H9 (cell line): ENCODE measurements around the gene GRIK1. TPM values are rescaled to one million over a fixed set of nuclear protein-coding genes. Genes with fewer than 3 reads are reported as not detected.

ENCODE experiments used
- DNase-seq: peaks from one replicate; pipeline ENCODE4 v3.0.0-alpha.2; 2017
- H2AFZ ChIP-seq: one replicate; pipeline ENCODE4 v1.6.1; 2013; ENCODE audit warnings: mild to moderate bottlenecking, low read length, control low read depth, moderate library complexity
- H2AK5ac ChIP-seq: 2 replicates; pipeline ENCODE4 v1.6.1; 2013; ENCODE audit warnings: low read length, control low read depth, mixed read lengths; ENCODE audit not compliant: insufficient read length
- H2BK120ac ChIP-seq: one replicate; pipeline ENCODE4 v1.6.1; 2013; ENCODE audit warnings: low read depth, mild to moderate bottlenecking, low read length, control low read depth, inconsistent platforms; ENCODE audit not compliant: poor library complexity, severe bottlenecking
- H2BK12ac ChIP-seq: 2 replicates; pipeline ENCODE4 v1.6.1; 2013; ENCODE audit warnings: low read length, control low read depth, mixed read lengths, low read depth; ENCODE audit not compliant: insufficient read length
- H2BK15ac ChIP-seq: 2 replicates; pipeline ENCODE4 v1.6.1; 2013; ENCODE audit warnings: low read depth, low read length, control low read depth
- H2BK20ac ChIP-seq: one replicate; pipeline ENCODE4 v1.6.1; 2013; ENCODE audit warnings: low read depth, mild to moderate bottlenecking, low read length, control low read depth, inconsistent platforms; ENCODE audit not compliant: poor library complexity, severe bottlenecking
- H2BK5ac ChIP-seq: 2 replicates; pipeline ENCODE4 v1.6.1; 2013; ENCODE audit warnings: low read length, control low read depth, mixed read lengths; ENCODE audit not compliant: insufficient read length
- H3K14ac ChIP-seq: 2 replicates; pipeline ENCODE4 v1.6.1; 2013; ENCODE audit warnings: low read length, control low read depth; ENCODE audit not compliant: insufficient read depth
- H3K18ac ChIP-seq: 2 replicates; pipeline ENCODE4 v1.6.1; 2013; ENCODE audit warnings: low read depth, mild to moderate bottlenecking, mixed read lengths, low read length, control low read depth; ENCODE audit not compliant: insufficient read length
- H3K23ac ChIP-seq: 2 replicates; pipeline ENCODE4 v1.6.1; 2013; ENCODE audit warnings: low read length, control low read depth, mixed read lengths, low read depth; ENCODE audit not compliant: insufficient read length
- H3K23me2 ChIP-seq: 2 replicates; pipeline ENCODE4 v1.6.1; 2013; ENCODE audit warnings: low read depth, mild to moderate bottlenecking, mixed read lengths, low read length, control low read depth; ENCODE audit not compliant: insufficient read length, poor library complexity, severe bottlenecking
- H3K27ac ChIP-seq: 2 replicates; pipeline ENCODE4 v1.5.1; 2013; ENCODE audit warnings: low read length, control low read depth, mixed read lengths, low read depth; ENCODE audit not compliant: insufficient read length
- H3K27me3 ChIP-seq: 2 replicates; pipeline ENCODE4 v1.6.1; 2013; ENCODE audit warnings: low read length, control low read depth, inconsistent platforms; ENCODE audit not compliant: insufficient read depth
- H3K4ac ChIP-seq: 2 replicates; pipeline ENCODE4 v1.6.1; 2013; ENCODE audit warnings: low read depth, mild to moderate bottlenecking, control low read depth, inconsistent platforms, low read length, moderate library complexity
- H3K4me1 ChIP-seq: 2 replicates; pipeline ENCODE4 v1.6.1; 2013; ENCODE audit warnings: low read length, control low read depth, inconsistent platforms; ENCODE audit not compliant: insufficient read depth
- H3K4me2 ChIP-seq: 2 replicates; pipeline ENCODE4 v1.6.1; 2013; ENCODE audit warnings: low read length, control low read depth, mixed read lengths; ENCODE audit not compliant: insufficient read length, insufficient read depth
- H3K56ac ChIP-seq: 2 replicates; pipeline ENCODE4 v1.6.1; 2013; ENCODE audit warnings: low read depth, mild to moderate bottlenecking, mixed read lengths, low read length, control low read depth; ENCODE audit not compliant: insufficient read length
- H3K79me1 ChIP-seq: 2 replicates; pipeline ENCODE4 v1.6.1; 2013; ENCODE audit warnings: low read depth, mild to moderate bottlenecking, moderate library complexity, low read length, control low read depth, inconsistent platforms; ENCODE audit not compliant: insufficient read depth, poor library complexity, severe bottlenecking
- H3K79me2 ChIP-seq: 2 replicates; pipeline ENCODE4 v1.6.1; 2013; ENCODE audit warnings: low read length, control low read depth, inconsistent platforms; ENCODE audit not compliant: insufficient read depth
- H3K9ac ChIP-seq: 2 replicates; pipeline ENCODE4 v1.6.1; 2013; ENCODE audit warnings: low read length, control low read depth, mixed read lengths; ENCODE audit not compliant: insufficient read length; ENCODE audit errors: extremely low read depth
- H3K9me3 ChIP-seq: one replicate; pipeline ENCODE4 v1.6.1; 2013; ENCODE audit warnings: low read depth, low read length, inconsistent platforms; ENCODE audit not compliant: control insufficient read depth
- H3T11ph ChIP-seq: one replicate; pipeline ENCODE4 v1.6.1; 2013; ENCODE audit warnings: mild to moderate bottlenecking, low read length, control low read depth, inconsistent platforms
- H4K20me1 ChIP-seq: one replicate; pipeline ENCODE4 v1.6.1; 2013; ENCODE audit not compliant: control insufficient read depth, insufficient read length, insufficient read depth
- H4K5ac ChIP-seq: 2 replicates; pipeline ENCODE4 v1.6.1; 2013; ENCODE audit warnings: low read depth, mild to moderate bottlenecking, mixed read lengths, low read length, control low read depth; ENCODE audit not compliant: insufficient read length
- H4K8ac ChIP-seq: replicated peaks from 2 replicates; pipeline ENCODE4 v1.6.1; 2013; ENCODE audit warnings: low read length, control low read depth, mixed read lengths, low read depth; ENCODE audit not compliant: insufficient read length
- H4K91ac ChIP-seq: 2 replicates; pipeline ENCODE4 v1.6.1; 2013; ENCODE audit warnings: low read depth, mild to moderate bottlenecking, moderate library complexity, mixed read lengths, low read length, control low read depth; ENCODE audit not compliant: insufficient read length
- H3K27ac Mint-ChIP-seq, 3 experiments: 2 replicates in 2 of 3; 3 replicates in 1 of 3; pipeline ENCODE4 v1.8.0; 2020 to 2021; ENCODE audit warnings: mixed read lengths in 3 of 3, mild to moderate bottlenecking in 1 of 3, moderate library complexity in 1 of 3
- H3K27me3 Mint-ChIP-seq: 2 replicates; pipeline ENCODE4 v1.8.0; 2021; ENCODE audit warnings: low read depth, mild to moderate bottlenecking, moderate library complexity, mixed read lengths
- H3K36me3 Mint-ChIP-seq, 3 experiments: 2 replicates in 2 of 3; 3 replicates in 1 of 3; pipeline ENCODE4 v1.8.0; 2020 to 2021; ENCODE audit warnings: low read depth in 3 of 3, mixed read lengths in 3 of 3; ENCODE audit not compliant: insufficient read depth in 1 of 3
- H3K4me1 Mint-ChIP-seq, 2 experiments: 2 replicates each; pipeline ENCODE4 v1.8.0; 2020; ENCODE audit warnings: mixed read lengths in 2 of 2
- H3K4me3 Mint-ChIP-seq, 2 experiments: 2 replicates in 1 of 2; 3 replicates in 1 of 2; pipeline ENCODE4 v1.8.0; 2020 to 2021; ENCODE audit warnings: mild to moderate bottlenecking in 2 of 2, mixed read lengths in 2 of 2, moderate library complexity in 1 of 2
- H3K9me3 Mint-ChIP-seq, 2 experiments: 2 replicates in 1 of 2; 3 replicates in 1 of 2; pipeline ENCODE4 v1.8.0; 2020; ENCODE audit warnings: mild to moderate bottlenecking in 2 of 2, mixed read lengths in 2 of 2, moderate library complexity in 1 of 2
- WGBS: extraction: QIAGEN DNeasy Blood & Tissue Kit; methylation state at CpG from one replicate; pipeline ENCODE4 v1.1.7; 2013; ENCODE audit warnings: missing lambda C conversion rate, low lambda C conversion rate, mixed read lengths; ENCODE audit not compliant: insufficient read length; ENCODE audit errors: extremely low coverage; 5-methylcytosine and 5-hydroxymethylcytosine counted together
- total RNA-seq: library from RNA; stranded (reverse); gene quantifications from 2 replicates; pipeline ENCODE4 v1.2.1, GENCODE V29; 2021
- TF ChIP-seq, protein P1 (sequence below): fragments of 200-600 bp; sonication (generic); conservative IDR thresholded peaks from 3 replicates; pipeline ENCODE4 v1.8.0; 2021; ENCODE audit warnings: antibody characterized with exemption, mild to moderate bottlenecking

GRIK1 gene
- total RNA-seq, 1 experiment from 2014 or later, result not detected

DNA sequence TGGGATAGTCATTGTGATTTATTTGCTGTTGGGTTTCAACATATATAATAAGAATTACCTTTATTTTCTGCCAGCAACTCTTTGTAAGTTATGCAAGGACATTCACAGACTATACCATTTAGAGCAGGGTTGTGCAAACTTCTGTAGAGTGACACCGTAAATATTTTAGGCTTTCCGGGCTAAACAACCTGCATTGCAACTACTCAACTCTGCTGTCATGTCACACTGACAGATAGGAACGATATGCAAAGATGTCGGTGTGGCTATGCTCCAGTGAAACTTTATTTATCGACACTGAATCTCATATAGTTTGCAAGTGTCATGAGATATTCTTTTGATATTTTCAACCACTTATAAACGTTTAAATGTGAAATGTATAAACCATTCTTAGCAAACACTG is 430.7 kb downstream of the GRIK1 start:
- H3K9me3 ChIP-seq, result no peaks in the 10 kb centered on the region
- H3K27me3 Mint-ChIP-seq, result no peaks in the 10 kb centered on the region
- H3K79me1 ChIP-seq, result no peaks in the 10 kb centered on the region
- no peak overlapping the region for H4K91ac ChIP-seq
- no peak overlapping the region for H4K8ac ChIP-seq
- H3K4me3 Mint-ChIP-seq, result no peak overlapping the region
- no peaks in the 10 kb centered on the region for H3K79me2 ChIP-seq
- no peak overlapping the region for H3K4me2 ChIP-seq
- H3K9ac ChIP-seq, result no peak overlapping the region
- 0 out of 4 replicates have a peak, but pooled peaks cover 0 to 4% of the 10 kb centered on the region in 2 experiments for H3K4me1 Mint-ChIP-seq
- no peak overlapping the region for H4K5ac ChIP-seq
- no peak overlapping the region for H2BK20ac ChIP-seq
- H4K20me1 ChIP-seq, result no peaks in the 10 kb centered on the region
- no peaks in the 10 kb centered on the region for H3K27me3 ChIP-seq
- H3K18ac ChIP-seq, result no peak overlapping the region
- no peak overlapping the region for H2BK15ac ChIP-seq
- H3K23me2 ChIP-seq, result no peaks in the 10 kb centered on the region
- H3T11ph ChIP-seq, result no peak overlapping the region
- H3K27ac Mint-ChIP-seq, result no peak overlapping the region
- no peak overlapping the region for H2BK120ac ChIP-seq
- H3K4ac ChIP-seq, result no peak overlapping the region
- TF ChIP-seq, protein P1, sequence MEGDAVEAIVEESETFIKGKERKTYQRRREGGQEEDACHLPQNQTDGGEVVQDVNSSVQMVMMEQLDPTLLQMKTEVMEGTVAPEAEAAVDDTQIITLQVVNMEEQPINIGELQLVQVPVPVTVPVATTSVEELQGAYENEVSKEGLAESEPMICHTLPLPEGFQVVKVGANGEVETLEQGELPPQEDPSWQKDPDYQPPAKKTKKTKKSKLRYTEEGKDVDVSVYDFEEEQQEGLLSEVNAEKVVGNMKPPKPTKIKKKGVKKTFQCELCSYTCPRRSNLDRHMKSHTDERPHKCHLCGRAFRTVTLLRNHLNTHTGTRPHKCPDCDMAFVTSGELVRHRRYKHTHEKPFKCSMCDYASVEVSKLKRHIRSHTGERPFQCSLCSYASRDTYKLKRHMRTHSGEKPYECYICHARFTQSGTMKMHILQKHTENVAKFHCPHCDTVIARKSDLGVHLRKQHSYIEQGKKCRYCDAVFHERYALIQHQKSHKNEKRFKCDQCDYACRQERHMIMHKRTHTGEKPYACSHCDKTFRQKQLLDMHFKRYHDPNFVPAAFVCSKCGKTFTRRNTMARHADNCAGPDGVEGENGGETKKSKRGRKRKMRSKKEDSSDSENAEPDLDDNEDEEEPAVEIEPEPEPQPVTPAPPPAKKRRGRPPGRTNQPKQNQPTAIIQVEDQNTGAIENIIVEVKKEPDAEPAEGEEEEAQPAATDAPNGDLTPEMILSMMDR, result no peak
- H2AFZ ChIP-seq, result no peak overlapping the region
- H3K56ac ChIP-seq, result no peak overlapping the region
- no peak for DNase-seq
- H2AK5ac ChIP-seq, result no peak overlapping the region
- WGBS, result no CpG with 5 or more reads among the region's 6 CpGs
- no peak overlapping the region for H3K27ac ChIP-seq
- H3K36me3 Mint-ChIP-seq, result peaks cover 3 to 11% (median 7%) of the 10 kb centered on the region in 3 experiments; a peak in 3 of 7 replicates
- H3K9me3 Mint-ChIP-seq, result peaks cover 8 to 10% of the 10 kb centered on the region in 2 experiments; a peak in 4 of 5 replicates
- H3K4me1 ChIP-seq, result no peaks in the 10 kb centered on the region
- H3K23ac ChIP-seq, result no peak overlapping the region
- H2BK5ac ChIP-seq, result no peak overlapping the region
- H2BK12ac ChIP-seq, result no peak overlapping the region
- H3K14ac ChIP-seq, result no peak overlapping the region
